NCI-H2107 treated with DMSO at 0.1 percent for 48 hours (cell line): ENCODE results near the gene MDP1.
"Not testable (repeated sequence)": the region's sequence is repeated elsewhere in the genome, so short reads cannot be mapped to it uniquely, and the experiment has no call there.

Experiments used
- DNase-seq: peaks from one replicate; lab custom pipeline; 2025; ENCODE audit not compliant: unreplicated experiment; lab: John Stamatoyannopoulos, UW

Gene MDP1

DNA sequence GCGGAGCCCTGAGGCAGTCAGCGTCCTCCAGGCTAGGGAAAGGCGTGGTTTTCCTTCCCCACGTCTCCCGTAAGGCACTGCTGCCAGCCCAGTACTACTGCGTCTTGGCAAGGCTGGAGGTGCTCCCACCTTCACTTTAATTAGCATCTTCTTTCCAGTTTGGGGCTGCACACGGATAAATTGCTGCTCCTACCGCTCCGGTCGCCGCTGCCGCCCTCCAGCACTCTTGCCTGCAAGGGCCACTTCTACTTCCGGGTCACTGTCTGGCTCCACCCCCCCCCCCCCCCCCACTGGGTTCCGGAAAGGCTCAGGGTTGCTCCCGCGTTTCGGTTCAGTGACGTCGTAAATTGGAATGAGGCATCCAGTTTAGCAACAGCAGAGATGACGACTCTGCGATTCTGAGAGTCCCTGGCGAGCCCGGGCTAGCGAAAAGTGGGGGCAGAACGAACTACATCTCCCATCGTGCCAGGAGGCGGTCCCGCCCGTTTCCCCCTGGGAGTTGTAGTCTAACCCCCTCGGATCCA, 16.3 kb upstream of the MDP1 start, which contains the start of gene NEDD8:
Gene NEDD8, minus strand, starts transcription at position 247 of the 524 bp plus-strand sequence. Its CDS starts 100 bp downstream, at position 147.
- DNase-seq = peak; percentile 99

DNA sequence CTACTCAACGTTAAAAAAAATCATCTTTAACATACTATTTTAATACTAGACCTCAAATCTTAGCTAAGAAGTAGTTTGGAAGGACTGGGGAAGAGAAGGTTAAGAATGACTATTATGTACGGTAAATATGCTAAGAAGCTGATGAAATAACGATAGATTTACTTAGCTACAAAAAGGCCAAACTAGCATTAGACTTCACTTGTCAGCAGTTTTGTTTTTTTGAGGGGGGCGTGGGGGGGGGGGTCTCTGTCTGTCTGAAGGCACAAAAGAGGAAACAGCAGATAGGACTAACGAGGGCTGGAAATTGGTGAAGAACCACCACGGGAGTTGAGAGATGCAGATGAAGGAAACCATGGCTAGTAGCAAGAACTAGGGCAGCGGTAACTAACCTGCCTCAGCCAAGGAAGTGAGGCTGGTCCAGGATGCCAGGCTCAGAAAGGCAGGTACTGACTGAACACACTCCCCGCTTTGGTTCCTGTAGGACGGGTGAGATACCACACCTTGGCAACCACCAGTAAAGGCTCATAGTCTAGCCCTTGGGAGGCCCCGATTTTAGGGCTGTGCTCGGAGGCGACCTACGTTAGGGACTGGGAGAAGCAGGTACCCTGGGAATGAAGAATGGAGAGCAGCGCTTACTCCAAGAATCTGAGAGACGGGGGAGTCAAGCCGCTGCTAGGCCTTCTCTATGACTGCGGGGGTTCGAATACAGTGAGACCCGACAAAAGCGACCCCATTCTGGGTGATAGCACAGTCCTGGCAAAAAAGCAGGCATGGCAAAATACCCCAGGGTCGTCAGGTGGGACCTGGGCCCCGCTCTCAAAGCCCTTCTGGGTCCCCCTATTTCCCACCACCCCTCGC, 15.6 kb upstream of the MDP1 start:
- no peak for DNase-seq

DNA sequence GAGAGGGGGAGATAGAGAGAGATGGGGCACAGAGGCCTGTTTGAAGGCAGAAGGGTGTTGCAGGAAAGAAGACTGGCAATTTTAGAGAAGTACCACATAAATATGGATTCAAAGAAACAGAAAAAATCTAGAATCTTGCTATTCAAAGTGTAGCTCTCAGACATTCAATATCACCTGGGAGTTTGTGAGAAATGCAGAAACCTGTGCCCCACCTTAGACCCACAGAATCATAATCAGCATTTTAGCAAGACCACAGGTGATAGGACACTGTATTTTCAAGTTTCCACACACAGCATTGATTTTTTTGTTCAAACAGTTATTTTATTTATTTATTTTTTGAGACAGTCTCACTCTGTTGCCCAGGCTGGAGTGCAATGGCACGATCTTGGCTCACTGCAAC, 13.0 kb upstream of the MDP1 start:
- DNase-seq = no peak

DNA sequence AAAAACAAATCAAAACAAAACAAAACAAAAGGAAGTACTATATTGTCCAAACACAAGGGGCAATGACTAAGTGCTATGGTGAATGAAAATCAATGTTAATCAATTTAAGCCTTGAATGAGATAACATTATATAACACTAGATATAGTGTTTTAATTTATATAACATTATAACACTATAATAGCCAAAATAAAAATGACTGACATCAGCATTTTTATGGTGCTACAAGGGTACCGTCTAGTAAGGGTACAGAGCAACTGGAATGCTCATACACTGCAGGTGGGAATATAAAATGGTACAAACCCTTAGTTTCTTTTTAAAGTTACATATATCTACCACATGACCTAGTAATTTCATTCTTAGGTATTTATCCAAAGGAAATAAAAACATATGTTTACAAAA, 10.6 kb upstream of the MDP1 start:
- no peak for DNase-seq

DNA sequence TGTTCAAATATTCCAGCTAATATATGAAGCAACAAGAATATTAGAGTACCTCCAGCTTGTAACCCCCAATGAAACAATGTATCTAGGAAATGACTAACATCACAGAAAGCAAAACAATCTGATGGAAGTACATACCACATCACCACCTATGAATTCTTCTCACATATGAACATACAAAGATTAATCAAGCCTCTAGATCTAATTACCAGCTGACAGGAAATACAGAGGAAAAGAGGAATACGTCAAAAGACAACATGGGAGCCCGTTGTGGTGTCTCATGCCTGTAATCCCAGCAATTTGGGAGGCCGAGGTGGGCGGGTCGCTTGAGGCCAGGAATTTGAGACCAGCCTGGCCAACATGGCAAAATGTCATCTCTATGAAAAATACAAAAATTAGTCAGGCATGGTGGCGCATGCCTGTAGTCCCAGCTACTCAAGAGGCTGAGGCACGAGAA, 8.8 kb upstream of the MDP1 start:
- DNase-seq = no peak

DNA sequence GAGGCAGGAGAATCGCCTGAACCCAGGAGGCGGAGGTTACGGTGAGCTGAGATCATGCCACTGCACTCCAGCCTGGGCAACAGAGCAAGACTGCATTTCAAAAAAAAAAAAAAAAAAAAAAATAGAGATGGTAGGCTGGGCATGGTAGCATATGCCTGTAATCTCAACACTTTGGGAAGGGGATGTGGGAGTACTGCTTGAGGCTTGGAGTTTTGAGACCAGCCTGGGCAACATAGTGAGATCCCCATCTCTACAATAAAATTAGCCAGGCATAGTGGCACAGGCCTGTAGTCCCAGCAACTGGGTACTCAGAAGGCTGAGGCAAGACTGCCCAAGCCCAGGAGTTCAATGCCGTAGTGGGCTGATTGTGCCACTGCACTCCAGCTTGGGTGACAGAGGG, 7.1 kb upstream of the MDP1 start:
- not testable (repeated sequence) for DNase-seq

DNA sequence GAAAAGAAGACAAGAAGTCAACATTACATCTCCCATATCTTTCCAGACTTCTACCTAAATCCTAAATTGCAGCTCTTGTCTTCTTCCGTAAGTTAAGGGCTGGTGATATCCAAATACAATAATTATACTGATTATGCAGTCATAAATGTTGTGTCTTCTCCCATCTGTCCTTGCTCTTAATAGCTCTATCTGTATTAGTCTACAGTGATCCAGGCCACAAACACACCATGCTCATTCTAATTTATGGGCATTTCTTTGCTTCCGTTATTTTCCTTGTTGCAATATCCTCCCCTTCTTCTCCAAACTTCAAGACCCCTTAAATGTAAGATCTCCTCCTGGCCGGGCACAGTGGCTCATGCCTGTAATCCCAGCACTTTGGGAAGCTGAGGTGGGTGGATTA, 3.7 kb upstream of the MDP1 start:
- DNase-seq = no peak

DNA sequence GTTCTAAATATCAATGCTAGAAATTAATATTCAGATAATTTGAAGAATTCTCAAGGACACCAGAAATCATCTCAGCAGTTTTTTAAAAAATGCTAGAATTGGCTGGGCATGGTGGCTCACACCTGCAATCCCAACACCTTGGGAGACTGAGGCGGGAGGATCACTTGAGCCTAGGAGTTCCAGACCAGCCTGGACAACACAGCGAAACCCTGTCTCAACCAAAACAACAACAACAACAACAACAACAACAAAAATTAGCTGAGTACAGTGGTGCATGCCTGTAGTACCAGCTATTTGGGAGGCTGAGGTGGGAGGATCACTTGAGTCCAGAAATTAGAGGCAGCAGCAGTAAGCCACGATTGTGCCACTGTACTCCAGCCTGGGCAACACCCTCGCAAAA, 3.2 kb upstream of the MDP1 start:
- no peak for DNase-seq

DNA sequence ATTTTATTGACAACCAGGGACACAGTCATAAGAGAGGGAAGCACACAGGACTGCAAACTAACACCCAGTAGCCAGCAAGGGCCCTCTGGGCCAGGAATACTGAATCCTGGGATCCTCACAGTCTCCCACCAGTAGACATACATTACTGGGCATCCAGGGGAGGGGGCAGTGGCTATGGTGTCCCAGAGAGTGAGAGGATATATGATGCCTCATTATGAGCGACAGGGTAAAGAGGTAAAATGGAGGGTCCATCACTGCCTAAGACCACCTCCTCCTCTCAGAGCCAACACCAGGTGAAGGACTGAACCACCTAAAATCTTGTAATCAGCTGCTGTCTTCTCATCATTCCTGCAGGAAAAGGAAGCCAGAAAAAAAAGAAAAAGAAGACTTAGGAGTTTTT, 1.0 kb upstream of the MDP1 start:
- not testable (repeated sequence) for DNase-seq

DNA sequence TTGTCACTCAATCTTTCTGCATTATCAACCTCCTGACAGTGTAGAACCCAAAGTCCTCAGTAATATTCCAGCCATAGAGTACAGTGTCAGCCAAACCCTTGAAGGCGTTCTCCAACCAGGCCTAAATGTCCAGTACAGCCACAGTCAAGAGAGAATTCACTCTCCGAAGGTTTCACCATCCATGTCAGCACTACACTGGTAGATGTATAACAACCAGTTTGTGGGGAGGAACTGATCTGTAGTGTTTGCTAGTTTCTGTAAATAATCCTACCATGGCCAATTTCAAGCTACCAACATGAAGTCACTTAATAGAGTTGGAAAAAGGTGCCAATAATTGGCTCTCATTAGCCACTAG, 456 bp upstream of the MDP1 start:
- DNase-seq = no peak

DNA sequence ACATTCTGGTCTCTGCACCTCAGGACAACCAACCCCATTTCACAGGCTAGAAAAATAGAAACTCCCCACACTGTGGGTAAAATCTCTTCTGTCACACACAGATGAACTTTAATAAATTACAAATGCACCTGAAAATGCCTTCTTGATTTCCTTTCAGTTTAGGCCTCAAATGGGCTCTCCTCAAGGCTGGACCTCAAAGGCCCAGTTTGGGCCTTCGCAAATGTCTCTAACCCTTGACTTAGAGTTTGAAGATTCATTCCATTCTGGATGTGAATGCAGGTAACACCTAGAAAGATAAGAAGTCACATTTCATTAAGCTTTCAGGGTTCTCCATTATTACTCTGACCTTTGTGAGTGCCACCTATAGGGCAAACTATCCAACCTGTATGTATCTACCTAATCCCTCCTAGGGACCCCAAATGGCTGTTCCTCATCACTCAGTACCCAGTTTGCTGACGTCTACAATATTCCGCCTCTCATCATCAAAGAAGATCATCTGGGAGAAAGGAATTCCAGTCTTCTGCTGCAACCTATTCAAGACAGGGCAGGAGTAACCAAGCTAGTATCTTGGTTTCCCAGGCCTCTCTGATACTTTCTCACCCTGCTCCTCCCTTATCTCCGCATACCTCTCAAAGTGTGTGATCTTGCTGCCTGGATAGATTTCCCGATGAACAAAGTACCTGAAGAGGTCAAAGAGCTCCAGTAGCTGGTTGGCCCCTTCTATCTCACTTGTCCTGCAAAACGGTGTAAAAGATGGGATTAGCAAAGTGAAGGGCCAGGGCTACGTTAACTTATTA, 1.8 kb downstream of the MDP1 start:
- DNase-seq = no peak

DNA sequence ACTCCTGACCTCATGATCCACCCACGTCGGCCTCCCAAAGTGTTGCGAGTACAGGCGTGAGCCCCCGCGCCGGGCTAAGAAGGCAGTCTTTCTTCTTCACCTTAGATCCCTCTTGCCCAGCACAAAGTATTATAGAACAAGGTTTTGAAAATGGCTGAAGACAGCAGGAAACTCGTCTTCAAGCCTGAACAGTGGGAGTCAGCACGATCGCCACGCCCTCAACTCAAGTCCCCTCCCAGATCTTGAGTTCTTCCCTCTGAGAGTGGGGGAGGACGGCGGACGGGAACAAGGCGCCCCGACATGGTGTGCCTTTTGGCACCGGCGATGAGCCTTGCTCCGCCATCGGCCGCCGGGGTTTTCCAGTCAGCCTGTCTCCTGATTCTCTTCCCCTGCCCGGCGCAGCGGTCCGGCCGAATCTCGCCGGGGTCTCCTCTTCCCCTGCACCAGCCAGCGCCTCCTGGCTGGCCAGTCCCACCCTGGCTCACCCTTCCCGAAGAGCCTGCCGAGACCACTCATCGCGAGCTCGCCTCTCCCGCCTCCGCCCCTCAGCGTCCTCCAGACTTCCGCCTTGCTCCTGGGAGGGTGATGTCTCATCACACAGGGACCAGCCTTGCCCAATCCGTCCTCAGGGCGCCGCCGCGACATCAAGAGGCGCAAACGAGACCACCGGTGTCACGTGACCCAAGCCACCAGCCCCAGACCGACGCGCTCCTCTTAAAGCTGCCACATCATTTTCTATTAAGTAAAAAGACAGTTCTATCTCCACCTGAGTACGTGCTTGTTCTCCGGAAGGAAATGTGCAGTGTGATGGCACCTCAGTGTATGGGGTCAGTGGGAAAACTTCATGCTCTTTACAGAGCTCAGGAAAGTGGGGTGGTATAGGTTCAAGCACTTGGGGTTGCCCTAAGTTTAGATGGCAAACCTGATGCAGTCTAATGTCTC, 2.7 kb downstream of the MDP1 start, which contains the start of gene CHMP4A:
Gene CHMP4A, minus strand, starts transcription at position 565 of the 942 bp plus-strand sequence. Its CDS starts 49 bp downstream, at position 516.
- DNase-seq = peak; percentile 95

DNA sequence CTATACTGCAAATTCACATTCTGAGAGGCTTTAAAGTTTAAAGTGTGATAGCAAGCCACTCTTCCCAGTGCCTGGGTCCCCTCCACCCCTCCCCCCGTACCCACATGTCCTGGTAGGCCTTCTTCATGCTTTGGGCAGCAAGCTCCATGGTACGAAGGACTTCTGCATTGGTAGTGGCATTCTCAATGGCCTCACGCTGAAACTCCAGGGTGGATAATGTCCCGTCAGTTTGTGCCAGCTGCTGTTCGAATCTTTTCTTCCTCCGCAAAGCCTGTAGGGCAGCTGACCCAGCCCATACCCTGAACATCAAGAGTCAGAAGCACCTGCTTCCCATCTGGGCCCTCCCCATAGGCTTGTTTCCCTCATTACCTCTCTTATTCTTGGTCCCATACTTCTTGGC, 4.6 kb downstream of the MDP1 start:
- DNase-seq = no peak

DNA sequence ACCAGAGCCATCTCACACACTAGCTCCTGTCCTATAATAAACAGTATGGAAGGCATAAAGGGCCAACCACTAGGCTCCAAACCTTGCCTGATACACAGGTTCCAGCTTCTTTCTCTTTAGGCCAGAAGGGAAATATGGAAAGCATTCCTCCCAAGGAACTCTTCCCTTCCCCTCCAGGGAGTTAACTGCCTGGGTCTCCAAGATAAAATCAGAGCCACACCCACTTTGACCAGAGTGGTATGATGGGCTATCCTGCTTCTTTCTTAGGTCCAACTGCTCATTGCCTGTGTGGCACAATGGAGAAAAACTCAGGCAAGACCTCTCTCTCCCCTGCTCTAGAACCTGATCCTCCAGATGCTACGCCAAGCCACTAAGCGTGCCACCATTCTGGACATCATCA, 8.2 kb downstream of the MDP1 start:
- no peak for DNase-seq

DNA sequence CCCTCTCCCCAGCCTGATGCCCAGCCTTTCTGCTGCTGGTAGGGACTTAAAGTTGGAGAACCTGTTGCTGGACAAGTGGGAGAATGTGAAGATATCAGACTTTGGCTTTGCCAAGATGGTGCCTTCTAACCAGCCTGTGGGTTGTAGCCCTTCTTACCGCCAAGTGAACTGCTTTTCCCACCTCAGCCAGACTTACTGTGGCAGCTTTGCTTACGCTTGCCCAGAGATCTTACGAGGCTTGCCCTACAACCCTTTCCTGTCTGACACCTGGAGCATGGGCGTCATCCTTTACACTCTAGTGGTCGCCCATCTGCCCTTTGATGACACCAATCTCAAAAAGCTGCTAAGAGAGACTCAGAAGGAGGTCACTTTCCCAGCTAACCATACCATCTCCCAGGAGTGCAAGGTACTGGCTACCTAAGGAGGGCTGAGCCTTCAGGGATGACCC, 8.7 kb downstream of the MDP1 start:
- DNase-seq = no peak

DNA sequence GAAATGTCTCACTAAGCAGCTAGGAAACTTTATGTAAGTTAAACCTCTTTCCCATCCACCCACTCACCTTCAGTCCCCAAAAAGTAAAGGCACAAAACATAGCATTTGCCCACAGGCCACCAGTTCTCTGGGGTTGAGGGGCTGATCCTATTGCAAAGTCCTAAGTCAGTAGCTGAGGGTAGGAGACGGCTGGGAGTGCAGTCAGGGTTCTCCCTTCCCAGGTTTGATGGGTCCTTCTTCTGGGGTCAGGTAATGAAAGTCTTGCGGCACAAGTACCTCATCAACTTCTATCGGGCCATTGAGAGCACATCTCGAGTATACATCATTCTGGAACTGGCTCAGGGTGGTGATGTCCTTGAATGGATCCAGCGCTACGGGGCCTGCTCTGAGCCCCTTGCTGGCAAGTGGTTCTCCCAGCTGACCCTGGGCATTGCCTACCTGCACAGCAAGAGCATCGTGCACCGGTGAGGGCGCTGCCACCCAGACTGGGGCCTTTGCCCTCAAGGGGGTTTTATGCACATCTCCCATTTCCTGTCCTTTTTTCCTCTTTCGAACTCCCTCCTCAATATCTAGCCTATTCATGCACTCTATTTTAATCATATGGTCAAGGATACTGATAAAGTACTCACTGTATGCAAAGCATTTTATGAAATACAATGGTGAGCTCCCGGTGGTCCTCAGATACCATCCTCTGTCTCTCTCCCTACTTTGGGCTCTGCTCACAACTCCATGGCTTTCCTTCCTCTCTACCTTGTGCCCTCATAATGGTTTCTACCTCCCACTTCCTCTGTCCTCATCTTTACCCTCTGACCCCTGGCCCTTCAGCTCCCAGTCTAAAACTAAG, 9.4 kb downstream of the MDP1 start:
- no peak for DNase-seq

DNA sequence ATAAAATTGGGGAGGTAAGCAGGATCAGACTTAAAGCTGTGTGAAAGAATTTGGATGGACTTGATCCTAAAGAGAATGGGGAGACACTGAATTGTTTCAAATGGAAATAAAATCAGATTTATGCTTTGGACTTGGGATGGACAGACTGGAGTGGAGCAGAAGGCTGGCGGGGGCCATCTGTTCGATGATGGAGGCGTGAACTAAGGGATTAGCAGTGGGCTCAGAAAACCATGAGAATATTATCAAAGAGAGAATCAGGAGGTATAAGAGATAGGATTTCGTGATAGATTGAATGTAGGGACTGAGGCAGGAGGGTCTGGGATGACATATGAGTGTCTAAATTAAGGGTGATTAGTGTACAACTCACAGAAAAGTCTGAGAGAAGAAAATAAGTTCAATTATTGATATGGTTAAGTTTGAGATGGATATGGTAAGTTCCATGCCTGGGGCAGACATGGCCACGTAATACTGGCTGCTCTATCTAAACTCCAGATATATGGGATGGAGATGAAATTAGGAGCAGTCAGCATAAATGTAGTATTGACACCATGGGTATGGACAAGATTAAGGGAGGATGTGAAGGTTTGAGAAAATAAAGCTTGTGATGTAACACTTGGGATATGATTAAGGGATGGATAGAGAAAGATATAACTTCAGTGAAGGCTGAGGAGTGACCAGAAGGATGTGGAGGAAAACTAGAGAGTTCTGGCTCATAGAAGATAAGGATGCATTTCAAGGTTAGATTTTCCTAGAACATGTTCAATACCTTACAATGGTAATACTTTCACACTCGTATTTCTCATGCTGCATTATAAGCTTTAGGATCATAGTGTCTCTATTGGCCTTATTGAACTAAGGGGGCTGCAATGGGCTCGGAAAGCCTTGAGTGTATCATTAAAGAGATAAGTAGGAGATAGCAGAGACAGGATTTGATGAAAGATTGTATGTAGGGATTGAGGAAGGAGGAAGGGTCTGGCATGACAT, 11.4 kb downstream of the MDP1 start:
- no peak for DNase-seq

DNA sequence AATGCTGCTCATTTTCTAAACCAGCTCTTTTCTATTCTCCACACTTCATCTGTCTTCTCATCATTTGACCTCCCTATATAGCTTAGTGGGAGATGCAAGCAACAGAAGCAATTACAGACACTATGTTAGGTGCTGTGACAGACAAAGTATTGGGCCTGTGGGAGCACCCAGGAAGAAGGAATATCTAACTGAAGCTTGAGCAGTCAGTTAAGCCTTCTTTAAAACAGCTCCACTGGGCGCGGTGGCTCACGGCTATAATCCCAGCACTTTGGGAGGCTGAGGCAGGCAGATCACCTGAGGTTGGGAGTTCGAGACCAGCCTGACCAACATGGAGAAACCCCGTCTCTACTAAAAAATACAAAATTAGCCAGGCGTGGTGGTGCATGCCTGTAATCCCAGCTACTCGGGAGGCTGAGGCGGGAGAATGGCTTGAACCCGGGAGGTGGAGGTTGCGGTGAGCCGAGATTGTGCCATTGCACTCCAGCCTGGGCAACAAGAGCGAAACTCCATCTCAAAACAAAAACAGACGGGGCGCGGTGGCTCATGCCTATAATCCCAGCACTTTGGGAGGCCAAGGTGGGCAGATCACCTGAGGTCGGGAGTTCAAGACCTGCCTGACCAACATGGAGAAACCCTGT, 12.5 kb downstream of the MDP1 start:
- DNase-seq = not testable (repeated sequence)
